Activated T-cell treated with anti-CD3 and anti-CD28 coated beads for 24 hours (primary cell): Measurements from ENCODE around the gene TSPAN5.

Experiments used
- DNase-seq: peaks from one replicate; pipeline ENCODE4 v3.0.0-alpha.2; 2020; ENCODE audit warnings: low read depth

The TSPAN5 gene

DNA sequence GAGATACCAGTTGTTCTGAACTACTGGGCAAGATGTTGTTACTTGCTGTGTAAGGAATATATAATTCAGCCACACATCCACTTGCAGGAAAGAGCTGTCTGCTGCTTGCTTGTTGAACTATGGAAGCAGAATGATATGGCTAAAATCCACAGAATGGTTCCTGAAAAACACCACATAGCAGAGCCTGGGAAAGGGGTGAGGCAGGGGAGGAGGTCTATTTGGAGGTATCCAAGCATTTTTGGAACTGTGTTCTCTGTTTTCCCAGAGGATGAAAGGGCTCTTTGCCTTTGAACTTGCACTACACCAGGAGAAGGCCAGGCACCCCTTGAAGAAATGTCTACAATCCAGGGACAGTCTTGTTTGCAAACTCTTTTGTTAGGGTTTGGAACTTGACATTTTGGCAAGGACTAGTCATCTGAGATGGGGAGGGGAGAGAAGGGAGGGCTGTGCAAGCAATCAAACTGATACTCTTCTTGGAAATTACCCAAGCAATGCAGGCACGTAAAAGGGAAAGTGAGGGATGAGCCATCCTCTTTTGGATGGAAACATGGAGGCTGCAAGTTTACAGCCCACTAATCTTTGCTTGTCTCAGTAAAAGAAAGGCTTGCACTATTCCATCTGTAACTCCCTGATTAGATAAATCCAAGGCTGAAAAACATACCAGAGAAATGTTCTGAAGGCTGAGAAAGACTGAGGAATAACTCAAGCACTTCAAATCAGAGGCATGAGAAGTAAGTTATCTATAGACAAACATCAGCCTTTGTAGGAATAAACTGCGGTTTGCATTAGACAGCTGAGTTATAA is 141.0 kb downstream of the TSPAN5 start:
- DNase-seq = no peak

DNA sequence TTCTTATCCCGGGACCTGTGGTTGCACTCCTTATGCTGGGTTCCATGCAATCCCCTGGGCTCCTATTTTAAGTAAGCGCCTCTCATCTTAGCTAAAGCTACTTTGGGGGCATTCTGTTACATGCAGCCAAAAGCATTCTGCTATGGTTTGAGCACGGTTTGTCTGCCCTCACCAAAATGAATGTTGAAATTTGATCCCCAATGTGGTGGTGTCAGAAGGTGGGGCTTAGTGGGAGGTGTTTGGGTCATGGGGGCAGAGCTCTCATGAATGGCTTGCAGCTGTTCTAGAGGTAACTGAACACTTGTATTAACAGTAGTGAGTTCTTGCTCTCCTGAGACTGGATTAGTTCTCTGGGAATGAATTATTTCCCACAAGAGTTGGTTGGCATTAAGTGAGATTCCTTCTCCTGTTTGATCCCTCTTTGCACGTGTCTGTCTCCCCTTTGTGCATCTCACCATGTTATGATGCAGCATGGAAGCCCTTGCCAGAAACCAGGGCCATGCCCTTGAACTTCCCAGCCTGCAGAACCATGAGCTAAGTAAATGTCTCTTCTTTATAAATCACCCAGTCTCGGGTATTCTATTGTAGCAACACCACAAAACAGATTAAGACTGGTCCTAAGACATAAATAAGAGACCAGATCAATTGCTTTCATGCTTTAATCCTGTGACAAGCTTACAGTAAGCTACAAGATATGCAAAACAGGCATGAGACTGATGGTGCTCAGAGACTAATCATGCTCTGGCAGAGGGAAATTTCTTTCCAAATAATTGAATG is 141.8 kb downstream of the TSPAN5 start:
- no peak for DNase-seq

DNA sequence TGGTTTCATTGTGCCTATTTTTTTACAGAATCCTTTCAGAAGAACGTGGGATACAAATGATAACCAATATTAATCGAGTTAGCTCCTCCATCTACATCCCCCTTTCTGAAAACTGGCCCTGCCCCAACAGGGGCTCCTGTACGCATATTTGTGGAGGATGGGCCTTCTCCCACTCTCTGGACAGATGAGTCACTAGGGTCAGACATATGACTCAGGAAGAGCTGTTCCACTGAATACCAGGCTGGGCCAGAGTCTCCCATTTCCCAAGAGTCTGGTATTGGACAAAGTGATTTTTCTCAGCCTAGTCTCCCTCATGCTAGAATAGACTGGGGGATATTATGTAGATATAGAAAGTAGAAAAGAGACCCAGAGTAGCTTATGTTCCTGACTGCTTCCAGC is 142.4 kb downstream of the TSPAN5 start:
- DNase-seq = no peak

DNA sequence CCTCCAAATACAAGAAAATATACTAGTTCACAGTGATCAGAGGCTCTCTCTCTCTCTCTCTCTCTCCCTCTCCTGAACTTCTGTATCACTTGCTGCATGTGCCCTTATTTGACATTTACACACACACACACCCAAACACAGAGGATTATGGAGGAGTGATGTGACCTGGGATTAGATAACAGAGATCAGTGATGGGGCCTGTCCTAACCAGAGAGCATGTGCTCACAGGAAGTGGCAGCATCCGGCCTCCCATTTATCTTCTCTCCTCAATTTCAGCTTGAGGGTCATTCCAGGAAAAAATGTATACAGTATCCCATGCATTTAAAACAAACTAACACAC is 143.0 kb downstream of the TSPAN5 start:
- DNase-seq = no peak

DNA sequence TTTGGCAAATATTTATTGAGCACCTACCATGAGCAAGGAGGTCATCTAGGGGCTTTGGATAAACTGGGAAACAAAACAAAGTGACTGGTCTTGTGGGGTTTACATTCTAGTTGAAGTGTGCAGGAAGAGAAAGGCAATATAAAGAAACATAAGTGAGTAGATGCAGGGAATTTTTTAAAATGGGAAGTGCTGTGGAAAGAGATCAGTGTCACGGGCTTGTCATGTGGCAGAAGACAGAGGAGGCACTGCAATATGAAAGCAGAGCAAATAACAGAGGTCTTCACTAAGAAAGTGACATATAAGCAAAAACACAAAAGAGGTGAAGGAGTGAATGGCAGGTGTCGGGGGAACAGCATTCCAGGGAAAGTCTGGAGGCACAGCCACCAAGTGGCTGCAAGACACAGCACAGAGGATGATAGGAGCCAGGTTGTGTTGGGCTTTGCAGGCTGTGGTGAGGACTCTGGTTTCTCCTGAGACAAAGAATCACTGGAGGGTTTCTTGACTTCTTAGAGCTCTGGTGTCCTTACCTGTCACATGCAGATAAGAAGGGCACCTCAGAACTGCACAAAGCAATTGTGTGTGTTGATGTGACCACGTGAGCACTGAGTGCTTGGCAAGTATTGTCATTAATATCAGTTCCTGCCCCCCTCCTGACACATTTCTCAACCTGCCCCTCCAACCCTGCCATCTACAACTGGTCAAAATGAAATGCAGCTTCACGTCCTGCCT is 143.5 kb downstream of the TSPAN5 start:
- DNase-seq = no peak

DNA sequence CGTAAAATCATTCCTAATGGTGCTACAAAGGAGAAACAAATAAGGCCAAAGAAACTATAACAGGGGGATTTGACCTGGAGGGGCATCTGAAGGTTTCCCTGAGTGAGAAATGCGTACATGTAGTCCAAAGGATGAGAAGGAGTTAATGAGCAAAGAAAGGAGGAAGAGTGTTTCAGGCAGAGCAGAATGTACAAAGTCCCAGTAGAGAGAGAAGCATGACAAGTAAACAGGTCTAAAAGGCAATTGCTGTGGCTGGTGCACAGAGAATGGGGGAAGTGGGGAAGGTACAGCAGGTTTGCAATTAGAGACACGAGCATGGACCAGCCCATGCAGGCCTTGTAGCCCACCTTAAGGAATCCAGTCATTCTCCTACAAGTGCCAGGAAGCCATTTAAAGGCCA is 145.5 kb downstream of the TSPAN5 start:
- DNase-seq = no peak

DNA sequence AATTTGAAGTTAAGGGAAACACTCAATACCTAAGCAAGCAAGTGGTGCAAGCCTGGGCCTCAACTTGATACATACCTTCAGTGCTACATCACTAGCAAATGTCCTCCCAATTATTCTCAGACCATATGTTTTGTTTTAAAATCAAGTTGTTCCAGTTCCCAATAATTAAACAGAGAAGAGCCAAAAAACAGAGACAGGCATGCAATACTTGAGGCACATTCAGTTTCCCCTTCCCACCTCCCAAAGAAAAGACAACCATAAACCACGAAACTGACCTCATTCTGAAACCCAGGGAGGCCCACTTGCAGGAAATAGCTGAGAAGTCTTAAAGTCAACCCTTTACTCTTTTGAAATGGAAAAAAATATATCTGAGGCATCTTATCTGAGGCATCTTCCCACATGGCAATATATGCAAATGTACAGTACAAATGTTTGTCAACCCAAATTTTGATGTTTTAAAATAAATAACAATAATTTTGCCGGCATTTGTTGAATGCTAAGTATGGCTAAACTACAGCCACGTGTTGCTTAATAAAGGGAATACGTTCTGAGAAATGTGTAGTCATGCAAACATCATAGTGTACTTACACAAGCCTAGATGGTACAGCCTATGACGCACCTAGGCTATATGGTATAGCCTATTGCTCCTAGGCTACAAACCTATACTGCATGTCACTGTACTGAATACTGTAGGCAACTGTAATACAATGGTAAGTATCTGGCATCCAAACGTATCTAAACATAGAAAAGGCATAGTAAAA is 147.5 kb downstream of the TSPAN5 start:
- peak; percentile 16 for DNase-seq

DNA sequence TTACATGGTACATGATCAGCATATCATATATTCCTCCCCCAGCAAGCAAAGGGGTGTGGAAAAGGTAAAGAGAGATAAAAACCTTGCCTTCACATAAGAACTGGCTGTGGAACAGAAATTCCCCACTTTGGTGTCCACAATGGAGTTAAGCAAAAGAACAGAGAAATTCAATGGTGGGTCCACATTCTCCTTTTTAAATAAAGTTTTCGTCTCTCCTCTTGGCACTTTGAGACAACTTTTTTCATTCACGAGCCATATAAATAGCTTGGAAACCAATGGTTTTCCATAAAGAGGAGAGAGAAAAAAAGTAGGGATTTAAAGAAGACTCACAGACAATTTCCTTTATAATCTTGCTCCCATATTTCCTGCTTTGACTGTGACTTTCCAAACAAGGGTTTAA is 148.1 kb downstream of the TSPAN5 start:
- no peak for DNase-seq

DNA sequence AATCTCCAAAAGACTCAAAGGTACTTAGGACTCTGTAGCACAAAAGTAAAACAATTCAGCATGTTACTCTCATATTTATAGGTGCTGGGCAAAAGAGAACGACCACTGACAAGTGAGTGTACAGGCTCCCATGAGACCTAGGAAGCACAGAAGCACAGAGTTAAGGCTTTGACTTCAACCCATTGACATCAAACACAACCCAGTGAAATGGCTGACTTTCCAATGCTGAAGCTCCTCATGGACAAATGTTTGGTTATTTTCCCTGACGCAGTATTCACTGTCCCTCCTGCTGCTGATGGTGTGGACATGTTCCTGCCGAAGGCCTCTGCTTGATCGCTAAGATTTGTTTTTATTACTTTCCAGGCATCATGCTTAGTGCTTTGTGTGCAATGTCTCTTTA is 148.7 kb downstream of the TSPAN5 start:
- no peak for DNase-seq

DNA sequence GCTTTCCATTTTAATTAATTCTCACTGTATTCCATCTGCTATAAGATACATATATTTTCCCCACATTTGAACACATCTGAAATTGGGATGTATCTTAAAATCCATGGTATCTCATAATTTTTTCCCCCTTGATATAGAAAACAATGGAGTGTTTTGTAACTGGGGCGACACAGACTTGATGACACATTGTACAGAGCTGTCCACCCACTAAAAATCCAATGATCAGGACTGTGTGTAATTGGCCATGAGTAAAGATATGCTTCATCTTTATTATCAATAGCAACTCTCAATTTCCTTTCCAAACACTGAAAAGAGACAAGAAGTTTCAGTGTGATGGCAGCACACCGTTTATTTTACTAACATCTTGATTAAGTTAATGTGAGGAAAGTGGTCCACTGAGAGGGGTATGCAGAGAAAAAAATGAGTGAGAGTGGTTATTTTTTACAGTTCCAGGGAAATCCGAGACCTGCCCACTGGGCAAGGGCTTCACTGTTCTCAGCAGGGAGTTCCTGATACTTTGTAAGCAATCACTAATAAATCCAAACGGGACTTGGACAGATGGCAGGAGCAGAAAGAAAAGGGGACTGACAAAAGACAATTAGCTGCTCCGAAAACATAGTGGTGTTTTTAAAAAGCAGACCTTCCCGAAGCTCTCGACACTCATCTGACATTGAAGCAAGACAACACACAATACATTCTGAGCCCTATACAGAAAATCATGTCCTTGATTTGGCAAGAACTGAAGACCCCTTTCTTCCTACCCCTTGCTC is 149.4 kb downstream of the TSPAN5 start:
- no peak for DNase-seq

DNA sequence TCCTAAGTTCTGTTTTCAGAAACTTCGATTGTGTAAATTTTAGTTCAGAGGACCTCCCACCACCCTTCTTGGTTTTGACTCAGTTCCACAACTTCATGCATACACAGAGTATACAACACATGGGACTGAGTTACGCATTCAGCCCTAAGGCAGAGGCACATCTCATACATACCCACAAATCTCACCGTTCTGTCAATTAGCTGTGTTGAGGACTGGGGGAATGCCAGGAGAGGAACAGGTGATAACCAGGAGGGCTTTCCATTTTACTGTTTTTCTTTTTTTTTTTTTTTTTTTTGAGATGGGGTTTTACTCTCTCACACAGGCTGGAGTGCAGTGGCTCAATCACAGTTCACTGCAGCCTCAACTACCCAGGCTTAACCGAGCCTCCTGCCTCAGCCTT is 150.2 kb downstream of the TSPAN5 start:
- no peak for DNase-seq

DNA sequence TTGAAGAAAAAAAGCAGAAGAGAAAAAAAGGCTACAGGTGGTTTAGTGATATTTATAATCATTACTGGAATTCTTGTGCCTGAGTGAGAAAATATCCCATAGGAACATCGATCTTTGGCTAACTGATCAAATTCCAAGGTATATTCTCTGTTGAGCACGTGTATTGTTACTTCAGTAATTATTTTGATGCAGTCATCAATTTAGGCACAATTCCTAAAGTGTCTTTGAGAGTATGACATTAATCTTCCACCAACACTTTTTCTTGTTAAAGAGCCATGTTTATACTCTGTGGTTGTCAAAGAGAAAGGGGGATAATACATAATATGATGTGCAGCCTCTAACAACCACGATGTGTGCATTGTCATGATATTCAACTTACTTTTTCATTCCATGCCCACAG is 151.1 kb downstream of the TSPAN5 start:
- DNase-seq = no peak

DNA sequence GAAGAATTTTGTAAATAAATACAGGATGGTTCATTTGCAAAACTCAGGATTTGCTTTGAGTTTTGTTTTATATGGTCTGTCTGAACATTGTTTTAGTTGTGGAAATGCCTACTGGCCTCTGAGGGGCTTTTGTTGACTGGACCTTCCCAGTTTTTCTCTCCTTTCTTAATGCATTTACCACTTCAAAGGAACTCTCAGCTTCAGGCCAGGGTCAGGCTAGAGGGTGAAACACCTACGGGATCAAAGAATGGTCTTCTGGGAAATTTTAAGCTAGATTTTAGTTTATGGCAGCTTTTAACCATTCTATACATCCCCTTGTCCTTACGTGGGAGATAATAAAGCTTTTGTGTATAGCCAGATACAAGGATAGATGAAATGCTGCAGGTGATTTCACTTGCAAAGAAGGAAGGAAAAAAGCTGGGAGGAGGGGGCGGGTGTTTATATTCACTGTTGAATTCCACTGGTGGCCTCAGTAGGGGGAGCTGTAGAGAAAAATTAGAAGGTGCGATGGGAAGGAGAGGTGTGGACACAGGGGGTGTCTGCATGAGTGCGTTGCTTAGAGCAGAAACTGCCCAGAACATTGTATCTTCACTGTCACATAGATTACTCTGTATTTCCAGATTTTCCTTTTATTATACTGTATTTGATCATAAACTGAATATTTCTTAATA is 151.8 kb downstream of the TSPAN5 start:
- no peak for DNase-seq

DNA sequence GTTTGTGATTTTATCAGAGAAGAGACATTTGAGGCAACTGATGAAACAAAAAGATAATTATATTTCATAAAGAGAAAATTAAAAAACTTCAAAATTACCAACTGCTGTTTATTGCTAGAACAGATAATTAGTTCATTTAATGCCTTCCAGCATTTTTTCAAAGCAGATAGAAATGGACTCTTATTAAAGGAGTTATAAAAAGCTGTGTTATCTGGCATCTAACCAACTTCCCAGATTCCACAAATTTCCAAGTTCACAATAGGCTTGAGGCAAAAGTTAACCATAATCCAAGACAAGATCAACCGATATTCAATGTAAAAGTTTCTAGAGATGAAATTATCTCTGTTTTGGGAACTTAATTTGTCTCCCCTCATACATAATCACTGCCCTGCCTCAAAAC is 152.4 kb downstream of the TSPAN5 start:
- no peak for DNase-seq

DNA sequence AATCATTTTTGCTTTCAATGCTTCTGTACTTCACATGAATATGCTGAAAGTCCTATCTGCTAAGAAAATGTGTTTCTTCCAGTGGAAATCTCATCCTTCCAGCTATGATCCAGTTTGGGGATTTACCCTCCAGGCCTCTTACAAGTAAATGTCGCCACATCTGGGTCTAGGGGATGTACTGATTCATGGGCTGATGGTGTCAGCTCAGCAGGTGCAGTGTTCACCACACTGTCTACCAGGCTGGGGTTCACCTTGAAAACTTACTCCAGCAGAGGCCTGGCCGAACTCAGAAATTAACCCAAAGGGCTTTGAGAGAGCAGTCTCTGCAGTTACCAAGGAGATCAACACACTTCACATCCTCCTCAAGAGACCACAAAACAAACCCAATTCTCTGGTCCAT is 154.3 kb downstream of the TSPAN5 start:
- DNase-seq = no peak

DNA sequence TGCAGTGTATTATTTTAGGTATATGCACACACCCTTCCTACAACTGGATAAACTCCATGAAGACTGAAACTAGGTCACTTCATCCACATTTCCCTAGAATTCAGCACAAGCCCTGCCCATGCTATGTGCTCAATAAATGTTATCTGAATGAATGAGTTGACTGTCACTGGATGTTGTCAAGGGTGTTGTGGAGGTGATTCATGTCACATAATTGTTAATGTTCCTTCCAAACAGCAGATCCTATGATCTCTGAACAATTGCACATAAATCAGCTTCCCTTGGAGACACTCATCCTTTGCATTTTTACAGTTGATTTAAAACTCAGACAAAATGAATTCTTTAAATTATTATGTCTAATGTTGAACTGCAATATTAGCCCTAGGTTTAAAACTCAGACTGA is 154.7 kb downstream of the TSPAN5 start:
- no peak for DNase-seq

DNA sequence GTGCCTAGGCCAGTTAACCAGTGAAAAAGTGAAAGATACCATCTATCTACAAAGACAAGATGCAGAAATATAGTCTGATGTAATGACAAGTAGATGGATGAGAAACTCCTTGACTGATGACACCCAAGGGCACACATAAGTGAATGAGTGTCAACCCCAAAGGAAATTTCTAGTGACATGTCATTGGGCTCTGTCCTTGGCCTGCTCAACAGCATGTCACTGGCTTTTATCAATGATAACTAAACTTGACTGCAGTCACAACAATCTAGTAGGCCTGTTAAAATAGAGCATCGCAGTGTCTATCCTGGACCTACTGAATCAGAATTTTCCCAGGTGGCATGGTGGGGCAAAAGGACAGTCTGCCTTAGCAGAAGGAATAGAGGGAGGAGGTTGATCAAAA is 155.8 kb downstream of the TSPAN5 start:
- no peak for DNase-seq

DNA sequence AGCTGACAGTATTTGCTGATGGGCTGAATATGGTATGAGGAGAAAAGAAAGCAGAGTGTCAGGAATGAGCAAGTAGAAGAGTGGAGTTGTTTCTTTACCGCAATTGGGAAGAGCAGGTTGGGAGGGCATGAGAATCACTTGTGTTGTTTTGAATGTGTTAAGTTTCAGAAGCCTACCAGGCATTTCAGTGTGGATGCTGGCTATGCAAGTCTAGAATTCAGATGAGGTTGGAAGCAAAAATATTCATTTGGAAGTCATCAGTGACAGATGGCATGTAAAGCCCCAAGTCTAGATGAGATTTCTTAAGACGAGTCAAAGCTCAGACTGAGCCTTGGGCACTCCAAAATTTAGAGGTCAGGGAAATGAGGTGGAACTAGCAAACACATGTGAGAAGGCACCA is 156.4 kb downstream of the TSPAN5 start:
- DNase-seq = no peak

DNA sequence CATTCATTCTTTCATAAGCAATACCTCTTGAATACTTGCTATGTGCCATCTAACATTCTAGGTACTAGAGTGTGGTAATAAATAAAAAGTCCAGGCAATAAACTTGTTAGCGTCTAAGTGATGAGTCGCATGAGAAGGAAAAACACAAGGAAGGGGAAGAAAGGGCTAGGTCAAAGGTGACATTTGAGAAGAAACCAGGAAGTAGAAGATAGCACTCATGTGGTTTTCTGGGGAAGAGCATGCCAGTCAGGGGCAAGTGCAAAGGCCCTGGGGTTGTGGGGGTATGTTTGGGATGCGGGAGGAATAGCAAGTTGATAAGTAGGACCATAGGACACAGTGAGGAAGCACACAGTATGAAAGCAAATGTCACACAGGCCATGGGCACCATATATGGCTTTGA is 157.0 kb downstream of the TSPAN5 start:
- no peak for DNase-seq

DNA sequence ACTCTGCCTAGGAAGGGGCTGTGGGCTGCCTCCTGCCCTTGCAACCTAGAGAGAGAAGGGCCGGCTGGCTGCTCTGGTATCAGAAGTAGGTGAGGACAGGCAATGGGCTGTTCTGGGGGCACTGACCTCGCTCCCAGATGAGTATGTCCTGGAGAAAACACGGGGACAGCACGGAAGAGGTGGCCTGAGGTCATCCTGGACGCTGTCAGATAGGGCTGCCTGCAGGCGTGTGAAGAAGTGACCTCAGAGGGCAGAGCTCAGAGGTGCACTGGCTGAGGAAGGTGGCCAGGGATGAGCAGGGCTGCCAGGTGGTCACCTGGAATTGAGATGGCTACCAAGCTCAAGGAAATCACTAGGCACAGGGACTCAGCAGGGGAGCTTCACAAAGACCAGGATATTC is 159.6 kb downstream of the TSPAN5 start:
- no peak for DNase-seq
